Neural cell (in vitro differentiated cells): ENCODE results near the gene TTYH1. TPM values are rescaled to one million over a fixed set of nuclear protein-coding genes. Genes with fewer than 3 reads are reported as not detected.
A peak's percentile ranks its signal among the peaks of the same experiment; 100 is the strongest.

Experiments used
- H2AFZ ChIP-seq: fragments of 200-600, 300-800 bp; sonication (generic), shearing (Covaris generic); 2 replicates; pipeline ENCODE4 v1.6.0; 2014; ENCODE audit warnings: low read depth, mild to moderate bottlenecking, antibody characterized with exemption, low read length, moderate library complexity
- H3F3A ChIP-seq: fragments of 200-600 bp; shearing (Covaris generic); 2 replicates; pipeline ENCODE4 v1.6.1; 2016; ENCODE audit warnings: mild to moderate bottlenecking, moderate library complexity, mixed read lengths, antibody characterized with exemption, low read length; ENCODE audit not compliant: insufficient read depth, poor library complexity, severe bottlenecking
- H3K27ac ChIP-seq: fragments of 200-600, 300-800 bp; sonication (generic), shearing (Covaris generic); 2 replicates; pipeline ENCODE4 v1.5.1; 2014; ENCODE audit warnings: mild to moderate bottlenecking, low read length, moderate library complexity
- H3K27me3 ChIP-seq: fragments of 300-800, 200-600 bp; sonication (generic), shearing (Covaris generic); 2 replicates; pipeline ENCODE4 v1.6.0; 2014; ENCODE audit warnings: mild to moderate bottlenecking, low read depth, low read length, moderate library complexity; ENCODE audit not compliant: insufficient read depth
- H3K36me3 ChIP-seq: fragments of 300-800, 200-600 bp; sonication (generic), shearing (Covaris generic); 2 replicates; pipeline ENCODE4 v1.5.1; 2014; ENCODE audit warnings: mild to moderate bottlenecking, antibody characterized with exemption, low read length, moderate library complexity; ENCODE audit not compliant: insufficient read depth
- H3K4me2 ChIP-seq: fragments of 300-800, 200-600 bp; sonication (generic), shearing (Covaris generic); 2 replicates; pipeline ENCODE4 v1.6.0; 2014; ENCODE audit warnings: mild to moderate bottlenecking, low read length
- H3K4me3 ChIP-seq: fragments of 300-800, 200-600 bp; sonication (generic), shearing (Covaris generic); 2 replicates; pipeline ENCODE4 v1.5.1; 2014; ENCODE audit warnings: mild to moderate bottlenecking, low read length, moderate library complexity
- H3K79me2 ChIP-seq: fragments of 200-600 bp; shearing (Covaris generic); replicated peaks from 2 replicates; pipeline ENCODE4 v1.6.0; 2014; ENCODE audit warnings: mild to moderate bottlenecking, low read length, moderate library complexity; ENCODE audit not compliant: insufficient read depth
- H3K9ac ChIP-seq: fragments of 300-800, 200-600 bp; sonication (generic), shearing (Covaris generic); 2 replicates; pipeline ENCODE4 v1.6.1; 2016; ENCODE audit warnings: mild to moderate bottlenecking, low read length, mixed read lengths
- H3K9me2 ChIP-seq: fragments of 200-600 bp; shearing (Covaris generic); 2 replicates; pipeline ENCODE4 v1.6.1; 2016; ENCODE audit warnings: mild to moderate bottlenecking, low read length, mixed read lengths; ENCODE audit not compliant: insufficient read depth
- H3K9me3 ChIP-seq: fragments of 200-600, 300-800 bp; sonication (generic), shearing (Covaris generic); 2 replicates; pipeline ENCODE4 v1.6.1; 2016; ENCODE audit warnings: mild to moderate bottlenecking, mixed run types, low read length, moderate library complexity, mixed read lengths
- H4K20me1 ChIP-seq: fragments of 200-600 bp; shearing (Covaris generic); 2 replicates; pipeline ENCODE4 v1.6.1; 2016; ENCODE audit warnings: mild to moderate bottlenecking, mixed run types; ENCODE audit not compliant: insufficient read depth
- CTCF ChIP-seq: fragments of 450-650 bp; IDR thresholded peaks from 2 replicates; pipeline ENCODE4 v1.5.1; 2014; ENCODE audit warnings: antibody characterized with exemption, mild to moderate bottlenecking, moderate library complexity; ENCODE audit not compliant: poor library complexity, severe bottlenecking
- EP300 ChIP-seq: fragments of 450-650 bp; conservative IDR thresholded peaks from 2 replicates; pipeline ENCODE4 v1.6.1; 2014; ENCODE audit warnings: antibody characterized with exemption, mild to moderate bottlenecking, moderate library complexity; ENCODE audit not compliant: poor library complexity, severe bottlenecking
- EZH2 ChIP-seq: fragments of 200-600, 300-800 bp; shearing (Covaris generic), sonication (generic); IDR thresholded peaks from 2 replicates; pipeline ENCODE4 v1.6.1; 2014; ENCODE audit warnings: antibody characterized with exemption, low read length, borderline replicate concordance, mild to moderate bottlenecking; ENCODE audit not compliant: insufficient read depth, poor library complexity, severe bottlenecking
- MXI1 ChIP-seq: fragments of 450-650 bp; conservative IDR thresholded peaks from 2 replicates; pipeline ENCODE4 v1.6.1; 2014; ENCODE audit warnings: antibody characterized with exemption, mild to moderate bottlenecking; ENCODE audit not compliant: poor library complexity, severe bottlenecking
- POLR2AphosphoS5 ChIP-seq: IDR thresholded peaks from 2 replicates; pipeline ENCODE4 v1.6.1; 2012
- RAD21 ChIP-seq: fragments of 450-650 bp; conservative IDR thresholded peaks from 2 replicates; pipeline ENCODE4 v1.6.1; 2014; ENCODE audit warnings: antibody characterized with exemption, mild to moderate bottlenecking, moderate library complexity
- SMC3 ChIP-seq: fragments of 450-650 bp; conservative IDR thresholded peaks from 2 replicates; pipeline ENCODE4 v1.6.1; 2014; ENCODE audit warnings: antibody characterized with exemption, mild to moderate bottlenecking, moderate library complexity; ENCODE audit not compliant: poor library complexity
- TAF1 ChIP-seq: IDR thresholded peaks from 2 replicates; pipeline ENCODE4 v1.6.1; 2012; ENCODE audit warnings: low read depth
- polyA plus RNA-seq: library from polyadenylated mRNA; depleted of rRNA; stranded (reverse); fragments of >200 nt; gene quantifications from 2 replicates; pipeline ENCODE4 v1.2.3, GENCODE V29; 2014
- TF ChIP-seq, protein P1 (sequence below): IDR thresholded peaks from 2 replicates; pipeline ENCODE4 v1.6.1; 2012; ENCODE audit warnings: borderline replicate concordance

The TTYH1 gene
- polyA plus RNA-seq, 1 donor from 2014 or later = 36.1 TPM

GRCh38 chr19:54478677-54479266 lies 63.5 kb downstream of the TTYH1 start:
- Histone ChIP-seq H3K36me3 (no peaks in the 10 kb centered on the region), H3K79me2 (no peaks in the 10 kb centered on the region), H3K9ac (no peak overlapping the region), H4K20me1 (no peaks in the 10 kb centered on the region), H2AFZ (no peak overlapping the region), H3K4me2 (no peak overlapping the region), H3F3A (no peaks in the 10 kb centered on the region), H3K4me3 (no peak overlapping the region), H3K27me3 (no peaks in the 10 kb centered on the region), H3K9me3 (no peaks in the 10 kb centered on the region), H3K27ac (no peak overlapping the region), H3K9me2 (no peaks in the 10 kb centered on the region)
- TF ChIP-seq, protein P1, sequence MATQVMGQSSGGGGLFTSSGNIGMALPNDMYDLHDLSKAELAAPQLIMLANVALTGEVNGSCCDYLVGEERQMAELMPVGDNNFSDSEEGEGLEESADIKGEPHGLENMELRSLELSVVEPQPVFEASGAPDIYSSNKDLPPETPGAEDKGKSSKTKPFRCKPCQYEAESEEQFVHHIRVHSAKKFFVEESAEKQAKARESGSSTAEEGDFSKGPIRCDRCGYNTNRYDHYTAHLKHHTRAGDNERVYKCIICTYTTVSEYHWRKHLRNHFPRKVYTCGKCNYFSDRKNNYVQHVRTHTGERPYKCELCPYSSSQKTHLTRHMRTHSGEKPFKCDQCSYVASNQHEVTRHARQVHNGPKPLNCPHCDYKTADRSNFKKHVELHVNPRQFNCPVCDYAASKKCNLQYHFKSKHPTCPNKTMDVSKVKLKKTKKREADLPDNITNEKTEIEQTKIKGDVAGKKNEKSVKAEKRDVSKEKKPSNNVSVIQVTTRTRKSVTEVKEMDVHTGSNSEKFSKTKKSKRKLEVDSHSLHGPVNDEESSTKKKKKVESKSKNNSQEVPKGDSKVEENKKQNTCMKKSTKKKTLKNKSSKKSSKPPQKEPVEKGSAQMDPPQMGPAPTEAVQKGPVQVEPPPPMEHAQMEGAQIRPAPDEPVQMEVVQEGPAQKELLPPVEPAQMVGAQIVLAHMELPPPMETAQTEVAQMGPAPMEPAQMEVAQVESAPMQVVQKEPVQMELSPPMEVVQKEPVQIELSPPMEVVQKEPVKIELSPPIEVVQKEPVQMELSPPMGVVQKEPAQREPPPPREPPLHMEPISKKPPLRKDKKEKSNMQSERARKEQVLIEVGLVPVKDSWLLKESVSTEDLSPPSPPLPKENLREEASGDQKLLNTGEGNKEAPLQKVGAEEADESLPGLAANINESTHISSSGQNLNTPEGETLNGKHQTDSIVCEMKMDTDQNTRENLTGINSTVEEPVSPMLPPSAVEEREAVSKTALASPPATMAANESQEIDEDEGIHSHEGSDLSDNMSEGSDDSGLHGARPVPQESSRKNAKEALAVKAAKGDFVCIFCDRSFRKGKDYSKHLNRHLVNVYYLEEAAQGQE = no peak
- TF ChIP-seq CTCF (peak; percentile 83), SMC3 (peak; percentile 67), TAF1 (no peak), RAD21 (peak; percentile 72)

- Histone ChIP-seq H3K9me3 (no peaks in the 10 kb centered on the region), H3F3A (no peaks in the 10 kb centered on the region), H3K9me2 (no peaks in the 10 kb centered on the region), H3K27ac (no peak overlapping the region), H3K79me2 (no peaks in the 10 kb centered on the region), H3K4me3 (no peak overlapping the region), H2AFZ (no peak overlapping the region), H3K4me2 (no peak overlapping the region), H3K36me3 (no peaks in the 10 kb centered on the region), H4K20me1 (no peaks in the 10 kb centered on the region), H3K9ac (no peak overlapping the region), H3K27me3 (no peaks in the 10 kb centered on the region)
- TF ChIP-seq TAF1 (no peak), EZH2 (no peak), CTCF (no peak), POLR2AphosphoS5 (no peak), SMC3 (no peak), MXI1 (no peak), RAD21 (no peak), EP300 (no peak)
- TF ChIP-seq, protein P1 = no peak
These were observed 64.8 kb downstream of the TTYH1 start for GRCh38 chr19:54480051-54480450.
